HS-5 (cell line): ENCODE measurements around the gene DGKD.
"Not testable (repeated sequence)": the region's sequence is repeated elsewhere in the genome, so short reads cannot be mapped to it uniquely, and the experiment has no call there.

Experiments
- DNase-seq: peaks from one replicate; pipeline ENCODE4 v3.0.0-alpha.2; 2012; ENCODE audit warnings: low read depth

DGKD gene

GRCh38 chr2:233360771-233361176 is 6.5 kb downstream of the DGKD start:
- no peak for DNase-seq

DNA sequence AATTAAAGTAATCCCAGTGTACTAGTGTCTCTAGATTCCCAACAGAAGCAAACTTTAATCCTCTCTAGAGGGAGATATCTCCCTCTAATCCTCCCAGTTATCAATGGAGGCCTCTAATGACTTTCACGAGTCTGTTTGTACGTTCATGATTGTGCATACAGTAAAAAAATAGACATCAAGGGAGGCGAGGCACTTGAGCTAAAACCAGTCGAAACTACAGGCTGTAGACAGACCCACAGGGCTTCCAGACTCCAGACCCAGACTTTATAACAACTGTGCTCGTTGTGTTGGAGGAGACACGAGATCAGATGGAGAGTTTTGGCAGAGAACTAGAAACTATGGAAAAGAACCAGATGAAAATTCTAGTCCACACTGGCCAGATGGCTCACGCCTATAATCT is 7.0 kb downstream of the DGKD start:
- DNase-seq = no peak

DNA sequence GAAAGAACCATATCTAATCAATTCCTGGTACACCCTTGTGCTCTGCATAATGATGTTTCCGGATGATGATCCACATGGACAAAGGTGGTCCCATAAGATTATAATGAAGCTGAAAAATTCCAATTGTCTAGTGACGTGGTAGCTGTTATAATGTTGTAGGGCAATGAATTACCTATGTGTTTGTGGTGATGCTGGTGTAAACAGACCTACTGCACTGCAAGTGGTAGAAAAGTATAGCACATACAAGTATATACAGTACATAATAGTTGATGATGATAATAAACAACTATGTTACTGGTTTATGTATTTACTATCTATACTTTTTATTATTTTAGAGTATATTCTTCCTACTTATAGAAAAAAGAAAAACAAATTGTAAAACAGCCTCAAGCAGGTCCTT is 8.4 kb downstream of the DGKD start:
- no peak for DNase-seq

GRCh38 chr2:233363744-233364235 is 9.5 kb downstream of the DGKD start:
- no peak for DNase-seq

DNA sequence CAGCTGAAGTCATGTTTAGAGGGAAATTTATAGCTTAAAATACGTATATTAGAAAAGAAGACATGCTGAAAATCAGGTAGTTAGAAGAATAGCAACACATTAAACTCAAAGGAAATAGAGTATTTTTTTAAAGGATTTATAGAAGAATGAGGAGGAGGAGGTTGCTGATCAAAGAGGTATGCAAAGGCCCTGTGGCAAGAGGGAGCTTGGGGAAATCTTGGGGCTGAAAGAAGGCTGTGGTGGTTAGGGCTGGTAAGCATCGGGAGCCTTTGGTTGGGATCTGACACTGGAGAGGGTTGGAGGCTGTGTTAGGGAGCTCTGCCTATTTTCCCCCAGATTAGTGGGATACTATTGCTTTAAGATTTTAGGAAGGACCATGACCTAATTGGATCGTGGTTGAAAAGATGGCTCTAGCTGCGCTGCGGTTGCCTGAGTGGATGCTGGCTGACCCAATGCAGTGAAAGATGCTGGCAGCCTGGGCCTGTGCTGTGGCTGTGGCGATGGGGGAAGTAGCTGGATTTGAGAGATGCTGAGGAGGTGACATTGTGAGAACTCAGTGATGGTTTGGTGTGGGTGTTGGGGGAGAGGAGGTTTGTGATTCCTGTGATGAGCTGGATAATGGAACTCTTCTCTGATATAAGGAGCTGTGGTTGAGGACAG is 11.7 kb downstream of the DGKD start:
- DNase-seq = no peak

DNA sequence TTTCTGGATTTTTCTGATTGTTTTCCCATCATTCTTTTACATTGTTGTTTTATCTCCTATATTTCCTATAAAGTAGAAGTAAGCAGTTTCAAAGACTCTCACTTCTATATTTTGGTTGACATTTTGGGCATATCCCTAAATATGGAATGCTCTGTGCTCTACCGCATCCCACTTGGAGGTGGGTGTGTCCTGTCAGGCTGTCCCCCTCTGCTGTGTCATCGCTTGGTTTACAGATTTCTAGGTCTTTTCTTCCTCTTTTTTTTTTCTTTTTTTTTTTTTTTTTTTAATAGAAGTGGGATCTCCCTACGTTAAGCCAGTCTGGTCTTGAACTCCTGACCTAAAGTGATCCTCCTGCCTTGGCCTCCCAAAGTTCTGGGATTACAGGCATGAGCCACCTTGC is 13.3 kb downstream of the DGKD start:
- DNase-seq = no peak

- DNase-seq = no peak
These were observed 14.5 kb downstream of the DGKD start for GRCh38 chr2:233368756-233369155.

DNA sequence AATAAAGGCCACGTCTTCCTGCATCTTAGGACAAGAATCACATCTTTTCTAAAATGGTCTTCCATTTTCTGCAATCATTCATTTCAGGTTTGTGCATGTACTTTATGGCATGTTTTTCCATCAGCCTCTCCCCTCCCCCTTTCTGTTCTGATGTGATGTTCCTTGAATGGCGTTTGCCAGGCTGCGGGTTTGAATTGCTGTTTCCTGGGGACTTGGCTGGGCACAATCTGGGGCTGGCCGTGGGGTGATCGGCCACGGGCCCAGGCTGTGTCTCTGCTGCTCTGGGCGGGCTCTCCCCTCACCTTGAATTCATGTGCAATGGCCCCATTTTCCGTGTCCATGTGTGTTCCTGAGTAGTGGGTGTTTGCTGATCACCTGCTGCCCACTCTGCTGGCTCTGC is 15.2 kb downstream of the DGKD start:
- DNase-seq = no peak

DNA sequence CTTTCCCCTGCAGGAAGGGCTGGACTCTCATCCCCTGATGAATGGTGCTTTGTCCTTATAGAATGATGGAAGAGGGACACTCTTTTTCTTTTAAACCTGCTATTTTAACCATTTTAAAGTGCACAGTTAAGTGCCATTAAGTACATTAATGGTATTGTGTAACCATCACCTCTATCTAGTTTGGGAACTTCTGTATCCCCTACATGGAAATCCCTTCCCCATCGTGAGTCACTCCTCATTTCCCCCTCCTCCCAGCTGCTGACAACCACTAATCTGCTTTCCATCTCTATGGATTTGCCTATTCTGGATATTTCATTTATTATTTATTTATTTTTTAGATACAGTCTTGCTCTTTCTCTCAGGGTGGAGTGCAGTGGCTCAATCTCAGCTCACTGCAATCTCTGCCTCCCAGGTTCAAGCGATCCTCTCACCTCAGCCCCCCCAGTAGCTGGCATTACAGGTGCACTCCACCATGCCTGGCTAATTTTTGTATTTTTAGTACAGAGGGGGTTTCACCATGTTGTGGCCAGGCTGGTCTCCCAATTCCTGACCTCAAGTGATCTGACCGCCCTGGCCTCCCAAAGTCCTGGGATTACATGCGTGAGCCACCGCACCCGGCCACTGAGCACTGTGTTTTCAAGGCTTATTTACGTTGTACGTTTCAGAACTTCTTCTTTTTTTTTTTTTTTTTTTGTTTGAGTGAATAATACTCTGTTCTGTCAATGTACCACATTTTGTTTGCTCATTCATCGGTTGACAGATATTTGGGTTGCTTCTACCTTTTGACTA is 15.8 kb downstream of the DGKD start:
- DNase-seq = no peak

DNA sequence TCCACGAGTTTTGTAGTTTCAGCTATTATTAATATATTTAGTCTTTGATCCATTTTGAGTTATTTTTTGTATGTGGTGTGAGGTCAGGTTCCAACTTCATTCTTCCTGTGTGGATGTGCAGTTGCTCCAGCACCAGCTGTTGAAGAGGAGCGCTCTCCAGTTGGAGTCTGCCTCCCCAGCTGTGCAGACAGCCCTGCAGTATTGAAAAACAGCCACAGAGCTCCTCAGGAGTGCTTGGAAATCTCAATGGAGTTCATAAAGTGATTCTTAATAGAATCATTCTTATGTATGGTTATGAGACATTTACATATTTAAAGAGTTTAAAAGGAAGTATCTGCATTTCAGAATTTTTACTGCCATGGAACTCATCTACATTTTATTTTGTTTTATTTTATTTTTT is 17.3 kb downstream of the DGKD start:
- no peak for DNase-seq

GRCh38 chr2:233372855-233373254 is 18.6 kb downstream of the DGKD start:
- no peak for DNase-seq

GRCh38 chr2:233373316-233373715 is 19.0 kb downstream of the DGKD start:
- no peak for DNase-seq

DNA sequence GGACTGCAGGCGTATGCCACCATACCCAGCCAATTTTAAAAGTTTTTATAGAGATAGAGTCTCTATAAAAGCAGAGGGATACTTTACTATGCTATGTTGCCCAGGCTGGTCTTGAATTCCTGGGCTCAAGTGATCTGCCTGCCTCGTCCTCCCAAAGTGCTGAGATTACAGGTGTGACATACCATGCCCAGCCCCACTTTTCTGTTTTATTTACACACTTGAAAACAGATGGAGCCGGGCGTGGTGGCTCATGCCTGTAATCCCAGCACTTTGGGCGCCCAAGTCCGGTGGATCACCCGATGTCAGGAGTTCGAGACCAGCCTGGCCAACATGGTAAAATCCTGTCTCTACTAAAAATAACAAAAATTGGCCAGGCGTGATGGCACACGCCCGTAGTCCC is 20.5 kb downstream of the DGKD start:
- not testable (repeated sequence) for DNase-seq

DNA sequence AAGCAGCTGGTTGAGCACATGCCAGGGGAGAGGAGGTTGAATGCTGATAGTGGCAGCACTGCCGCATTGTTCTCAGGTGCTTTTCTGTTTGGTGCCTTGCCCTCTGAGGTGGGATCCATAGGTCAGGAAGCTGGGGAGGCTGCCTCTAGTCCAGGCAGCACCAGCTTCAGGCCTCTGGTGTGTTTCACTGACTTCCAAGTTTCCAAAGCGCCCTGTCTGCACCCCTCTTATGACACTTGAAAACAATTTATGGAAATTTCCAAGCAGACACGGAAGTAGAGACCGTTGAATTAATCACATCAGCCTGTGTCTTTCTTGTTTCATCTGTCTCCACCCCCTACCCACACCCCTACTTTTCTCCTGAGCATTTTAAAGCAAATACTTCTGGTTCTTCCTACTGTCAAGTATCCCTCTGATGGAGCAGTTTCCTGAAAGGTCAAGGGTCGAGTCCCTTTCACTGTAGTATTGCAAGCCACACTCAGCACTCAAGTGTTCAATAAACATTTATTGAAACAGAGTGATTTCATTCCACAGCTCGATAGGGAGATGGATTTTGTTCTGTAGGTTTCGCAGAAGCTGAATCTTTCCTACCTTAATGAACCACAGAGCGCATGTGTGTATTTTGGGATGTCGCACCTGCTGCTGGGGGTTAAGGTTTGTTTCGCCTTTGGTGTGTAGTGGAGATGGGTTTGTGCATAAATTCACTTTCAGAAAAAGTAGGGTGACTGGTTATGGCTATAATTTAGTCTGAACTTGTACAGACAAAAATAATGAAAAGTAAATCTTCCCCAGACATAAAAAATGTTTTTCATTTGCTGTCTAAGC is 21.4 kb downstream of the DGKD start:
- no peak for DNase-seq

DNA sequence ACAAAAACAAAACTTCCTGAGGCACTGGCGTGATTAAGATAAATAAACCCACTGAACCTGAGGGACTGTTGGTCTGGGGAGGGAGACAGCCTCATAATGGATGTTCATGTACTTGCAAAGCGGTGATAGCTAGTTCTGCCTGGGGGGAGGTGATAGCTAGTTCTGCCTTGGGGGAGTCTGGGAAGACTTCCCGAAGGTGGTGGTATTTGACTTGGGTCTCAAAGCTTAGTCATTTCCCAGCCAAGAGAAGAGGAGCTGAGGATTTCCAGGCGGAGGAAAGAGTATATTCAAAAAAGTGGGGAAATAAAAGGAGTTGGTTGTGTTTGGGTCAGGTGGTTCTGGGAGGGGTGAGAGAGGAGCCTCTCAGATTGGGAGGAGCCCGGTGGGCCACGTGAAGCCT is 24.7 kb downstream of the DGKD start:
- no peak for DNase-seq

DNA sequence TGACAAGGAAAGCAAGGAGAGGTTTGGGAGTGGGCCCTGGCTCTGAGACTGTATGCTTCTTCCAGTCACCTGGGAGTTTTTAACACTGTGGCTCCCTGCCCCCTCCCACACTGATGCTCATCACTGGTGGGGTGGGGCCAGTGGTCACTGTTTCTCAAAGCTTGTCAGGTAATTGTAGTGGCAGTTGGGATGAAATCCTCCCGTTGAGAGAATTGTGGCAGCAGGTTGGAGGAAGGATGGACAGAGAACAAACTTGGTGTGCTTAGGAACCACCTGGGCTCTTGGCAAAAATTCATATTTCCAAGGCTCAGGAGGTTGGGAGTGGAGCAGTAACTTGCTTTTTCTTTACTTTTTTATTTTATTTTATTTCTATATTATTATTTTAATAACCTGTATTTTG is 25.1 kb downstream of the DGKD start:
- DNase-seq = no peak

GRCh38 chr2:233380132-233380895 is 26.0 kb downstream of the DGKD start:
- DNase-seq = no peak

GRCh38 chr2:233380995-233381637 is 26.8 kb downstream of the DGKD start:
- DNase-seq = no peak

GRCh38 chr2:233381638-233381995 is 27.3 kb downstream of the DGKD start:
- no peak for DNase-seq

DNA sequence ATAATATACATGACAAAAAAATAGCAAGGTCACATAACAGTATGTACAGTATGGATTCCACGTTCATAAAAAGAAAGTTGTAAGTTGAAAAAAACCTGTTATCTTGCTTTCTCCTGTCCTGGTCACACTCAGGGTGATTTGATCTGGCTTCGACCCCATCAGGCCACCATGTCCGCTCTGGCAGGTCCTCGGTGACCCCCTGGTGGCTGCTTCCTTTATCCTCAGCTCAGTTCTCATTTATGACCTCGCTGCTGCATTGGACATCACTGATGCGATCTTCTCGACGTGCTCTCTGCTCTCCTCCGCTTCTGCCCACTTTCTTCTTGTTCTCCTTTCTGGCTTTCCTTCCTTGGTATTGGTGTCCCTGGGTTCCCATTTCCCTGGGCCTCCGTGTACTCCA is 29.7 kb downstream of the DGKD start:
- DNase-seq = no peak

DNA sequence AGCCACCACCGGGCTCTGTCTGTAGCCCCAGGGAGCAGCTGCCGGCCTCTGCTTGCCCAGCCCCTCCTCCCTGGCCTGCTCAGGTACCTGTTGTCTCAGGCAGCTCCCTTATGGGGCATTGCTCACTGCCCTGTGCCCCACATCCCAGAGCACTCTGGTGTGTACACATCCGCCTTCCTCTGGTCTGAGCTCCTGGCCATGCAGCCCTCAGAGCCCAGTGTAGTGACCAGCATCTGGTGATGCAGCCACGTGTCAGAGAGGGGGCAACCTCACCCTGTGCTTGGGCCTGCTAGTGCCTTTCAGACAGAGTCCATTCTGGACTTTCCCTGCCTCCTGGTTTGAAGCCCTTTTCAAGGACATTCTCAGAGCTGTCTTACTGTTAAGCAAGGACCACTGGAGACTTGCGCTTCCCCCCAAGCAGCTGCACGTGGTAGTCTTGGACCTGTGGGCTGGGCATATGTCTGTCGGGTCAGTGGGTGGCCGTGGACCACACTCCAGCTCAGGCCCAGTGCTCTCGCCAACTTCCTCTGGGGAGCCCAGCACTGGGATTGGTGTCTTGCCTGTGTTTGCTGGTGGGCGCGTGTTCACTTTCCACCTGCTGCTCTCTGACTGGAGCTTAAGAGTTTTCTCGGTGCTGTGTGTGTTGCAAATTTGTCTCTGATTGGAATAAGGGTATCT is 30.7 kb downstream of the DGKD start:
- no peak for DNase-seq
